Neural progenitor cell (in vitro differentiated cells): Measurements from ENCODE around the gene EML2.

Source experiments
- CTCF ChIP-seq: fragments of 200-600 bp; sonication (generic); IDR thresholded peaks from 2 replicates; pipeline ENCODE4 v1.5.1; 2017; ENCODE audit warnings: antibody characterized with exemption, mild to moderate bottlenecking
- EZH2 ChIP-seq: fragments of 200-600 bp; sonication (generic); IDR thresholded peaks from 2 replicates; pipeline ENCODE4 v1.6.1; 2017; ENCODE audit warnings: antibody characterized with exemption, mild to moderate bottlenecking, moderate library complexity
- EZH2phosphoT487 ChIP-seq: fragments of 200-600 bp; sonication (generic); IDR thresholded peaks from 2 replicates; pipeline ENCODE4 v1.6.1; 2017; ENCODE audit warnings: antibody characterized with exemption

- no peak for TF ChIP-seq CTCF
- no peak for TF ChIP-seq EZH2
- no peak for TF ChIP-seq EZH2phosphoT487
These were observed 2.3 kb downstream of the EML2 start for GRCh38 chr19:45636902-45637301.
